ENCODE results near the gene FASTKD3.

Gene FASTKD3

DNA sequence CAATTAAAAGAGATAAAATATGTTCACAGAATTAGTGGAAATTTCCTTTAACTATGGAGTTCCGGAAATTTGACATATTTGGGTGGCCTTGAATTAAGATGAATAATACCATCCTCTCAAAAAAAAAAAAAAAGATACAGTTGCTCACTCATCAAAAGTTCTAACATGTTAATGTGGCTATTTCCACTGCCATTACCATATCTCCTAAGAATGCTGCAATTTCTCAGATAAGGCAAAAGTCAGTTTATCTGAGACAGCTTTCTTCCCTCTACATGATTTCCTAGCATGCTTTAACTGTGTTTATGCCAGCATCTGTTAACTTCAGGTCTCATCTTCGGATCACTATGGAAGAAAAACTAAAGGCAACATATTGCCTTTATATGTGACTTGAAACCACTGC lies 2.6 kb downstream of the FASTKD3 start:
- H2AFZ ChIP-seq (ENCODE audit: low read length, unreplicated experiment), result no peak overlapping the region
- H3K27me3 ChIP-seq (ENCODE audit: insufficient read depth, low read length), result no peaks in the 10 kb centered on the region
- 0 out of 2 replicates have a peak overlapping the region, but pooled peaks have one; percentile 18 for H3K4me3 ChIP-seq (ENCODE audit: low read depth, low read length)
- no peak overlapping the region for H3K27ac ChIP-seq (ENCODE audit: low read depth, low read length)
- peaks cover 21% of the 10 kb centered on the region for H3K4me1 ChIP-seq (ENCODE audit: control insufficient read depth, insufficient read depth, low read length, unreplicated experiment)
- peaks cover 24% of the 10 kb centered on the region for H3K36me3 ChIP-seq (ENCODE audit: insufficient read depth, low read length)
- peaks cover 59% of the 10 kb centered on the region for H3K79me2 ChIP-seq (ENCODE audit: control insufficient read depth, insufficient read depth, low read length, unreplicated experiment)

DNA sequence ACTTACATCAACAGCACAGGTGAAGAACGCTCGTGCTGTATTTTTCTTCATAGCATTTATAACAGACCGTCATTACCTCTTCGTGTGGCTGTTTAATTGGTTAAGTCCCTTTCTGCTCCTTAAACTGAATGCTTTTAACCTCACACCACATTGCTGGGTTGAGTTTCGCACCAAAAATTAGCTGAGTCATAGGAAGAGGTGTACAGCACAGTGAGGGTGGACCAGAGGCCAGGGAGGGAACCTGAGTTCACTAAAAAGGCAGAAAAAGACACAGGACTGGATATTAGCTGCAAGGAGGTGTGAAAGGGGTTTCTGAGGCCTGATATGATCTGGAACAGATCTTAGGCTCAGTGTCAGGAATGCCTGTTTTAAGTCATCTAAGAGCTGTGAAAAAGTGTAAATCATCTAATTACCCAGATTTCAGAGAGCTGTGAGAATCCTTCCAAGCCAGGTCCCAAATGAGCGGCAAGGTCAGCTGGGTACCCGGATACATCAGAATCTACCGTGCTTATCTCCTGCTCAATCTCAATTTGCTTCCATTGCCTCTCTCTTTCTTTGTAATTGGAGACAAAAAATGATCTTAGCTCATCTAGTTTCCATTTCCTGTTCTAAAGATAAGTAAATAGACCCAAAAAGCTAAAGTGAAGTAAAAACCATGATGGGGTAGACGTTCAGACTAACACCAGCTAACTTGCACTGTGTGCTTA lies 10.8 kb downstream of the FASTKD3 start:
- peaks cover 14% of the 10 kb centered on the region; the same call in 1 of the 2 replicates for H3K36me3 ChIP-seq (ENCODE audit: insufficient read depth, low read length)
- no peak overlapping the region for H2AFZ ChIP-seq (ENCODE audit: low read length, unreplicated experiment)
- H3K4me3 ChIP-seq (ENCODE audit: low read depth, low read length), result no peak overlapping the region
- no peak overlapping the region for H3K27ac ChIP-seq (ENCODE audit: low read depth, low read length)
- H3K4me1 ChIP-seq (ENCODE audit: control insufficient read depth, insufficient read depth, low read length, unreplicated experiment), result peaks cover 9% of the 10 kb centered on the region
- H3K79me2 ChIP-seq (ENCODE audit: control insufficient read depth, insufficient read depth, low read length, unreplicated experiment), result no peaks in the 10 kb centered on the region
- no peaks in the 10 kb centered on the region for H3K27me3 ChIP-seq (ENCODE audit: insufficient read depth, low read length)

DNA sequence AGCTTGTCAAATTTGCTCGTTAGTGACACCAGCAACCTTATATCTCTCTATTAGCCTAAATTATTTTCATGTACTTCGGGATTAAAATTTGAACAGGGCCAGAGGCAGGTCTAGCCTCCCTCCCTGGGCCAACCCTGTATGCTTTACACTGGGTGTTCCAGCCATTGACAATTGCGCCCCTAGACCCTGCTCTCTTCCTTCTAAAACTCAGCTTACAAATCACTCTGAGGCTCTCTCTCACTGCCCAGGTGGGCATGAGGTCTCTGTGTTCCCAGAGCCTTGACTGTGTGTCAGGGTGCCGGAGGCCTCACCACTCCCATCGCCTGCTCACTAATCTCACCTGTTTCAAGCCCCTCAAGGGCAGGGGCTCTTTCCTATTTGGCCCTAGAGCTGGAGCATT lies 11.5 kb downstream of the FASTKD3 start:
- 0 out of 2 replicates have a peak, but pooled peaks cover under 1% of the 10 kb centered on the region for H3K27me3 ChIP-seq (ENCODE audit: insufficient read depth, low read length)
- H3K4me1 ChIP-seq (ENCODE audit: control insufficient read depth, insufficient read depth, low read length, unreplicated experiment), result peaks cover 12% of the 10 kb centered on the region
- no peak overlapping the region for H3K4me3 ChIP-seq (ENCODE audit: low read depth, low read length)
- peaks cover 8% of the 10 kb centered on the region; the same call in 1 of the 2 replicates for H3K36me3 ChIP-seq (ENCODE audit: insufficient read depth, low read length)
- H3K79me2 ChIP-seq (ENCODE audit: control insufficient read depth, insufficient read depth, low read length, unreplicated experiment), result no peaks in the 10 kb centered on the region
- no peak overlapping the region for H3K27ac ChIP-seq (ENCODE audit: low read depth, low read length)
- H2AFZ ChIP-seq (ENCODE audit: low read length, unreplicated experiment), result no peak overlapping the region

DNA sequence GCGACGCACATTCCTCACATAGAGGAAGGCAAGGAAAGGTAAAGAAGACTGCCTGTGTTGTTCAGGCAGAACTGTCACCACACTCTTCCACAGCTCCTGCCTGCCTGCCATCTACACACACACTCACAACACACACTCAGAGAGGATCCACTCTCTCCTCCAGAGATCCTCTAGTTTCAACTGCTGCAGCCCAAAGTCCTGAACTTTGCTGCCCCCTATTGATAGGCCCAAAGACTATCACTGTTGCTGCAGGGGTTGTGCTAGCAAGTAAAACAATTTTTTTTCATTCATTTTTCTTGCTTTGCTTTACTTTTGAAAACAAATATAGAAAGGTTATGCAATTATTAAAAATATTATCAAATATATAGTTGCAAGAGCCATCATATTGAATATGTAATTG lies 12.0 kb downstream of the FASTKD3 start:
- Histone ChIP-seq H3K79me2 (ENCODE audit: control insufficient read depth, insufficient read depth, low read length, unreplicated experiment) (no peaks in the 10 kb centered on the region), H3K4me3 (ENCODE audit: low read depth, low read length) (no peak overlapping the region), H3K27ac (ENCODE audit: low read depth, low read length) (no peak overlapping the region), H3K4me1 (ENCODE audit: control insufficient read depth, insufficient read depth, low read length, unreplicated experiment) (peaks cover 13% of the 10 kb centered on the region), H2AFZ (ENCODE audit: low read length, unreplicated experiment) (no peak overlapping the region), H3K27me3 (ENCODE audit: insufficient read depth, low read length) (peaks cover 6% of the 10 kb centered on the region; the same call in 1 of the 2 replicates), H3K36me3 (ENCODE audit: insufficient read depth, low read length) (peaks cover 7% of the 10 kb centered on the region; the same call in 1 of the 2 replicates)

DNA sequence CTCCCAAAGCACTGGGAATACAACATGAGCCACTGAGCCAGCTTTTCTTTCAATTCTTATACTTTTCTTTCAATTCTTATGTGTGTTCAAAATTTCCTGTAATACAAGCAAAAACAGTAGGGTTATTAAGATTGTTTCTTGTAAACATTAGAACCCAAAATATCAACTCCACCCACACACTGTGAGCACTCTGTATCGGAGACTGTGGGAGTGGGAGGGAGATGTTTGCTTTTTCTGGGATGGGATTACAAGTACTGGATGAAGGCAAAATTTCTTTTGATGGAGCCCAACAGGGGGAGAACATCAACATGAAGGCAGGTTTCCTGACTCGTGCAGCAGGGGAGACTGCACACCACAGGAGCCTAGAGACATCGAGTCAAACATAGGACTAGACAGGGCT lies 13.2 kb downstream of the FASTKD3 start:
- Histone ChIP-seq H3K4me1 (ENCODE audit: control insufficient read depth, insufficient read depth, low read length, unreplicated experiment) (peaks cover 13% of the 10 kb centered on the region), H3K36me3 (ENCODE audit: insufficient read depth, low read length) (peaks cover 4% of the 10 kb centered on the region; the same call in 1 of the 2 replicates), H3K27ac (ENCODE audit: low read depth, low read length) (no peak overlapping the region), H3K79me2 (ENCODE audit: control insufficient read depth, insufficient read depth, low read length, unreplicated experiment) (no peaks in the 10 kb centered on the region), H3K27me3 (ENCODE audit: insufficient read depth, low read length) (peaks cover 18% of the 10 kb centered on the region), H3K4me3 (ENCODE audit: low read depth, low read length) (no peak overlapping the region), H2AFZ (ENCODE audit: low read length, unreplicated experiment) (no peak overlapping the region)

DNA sequence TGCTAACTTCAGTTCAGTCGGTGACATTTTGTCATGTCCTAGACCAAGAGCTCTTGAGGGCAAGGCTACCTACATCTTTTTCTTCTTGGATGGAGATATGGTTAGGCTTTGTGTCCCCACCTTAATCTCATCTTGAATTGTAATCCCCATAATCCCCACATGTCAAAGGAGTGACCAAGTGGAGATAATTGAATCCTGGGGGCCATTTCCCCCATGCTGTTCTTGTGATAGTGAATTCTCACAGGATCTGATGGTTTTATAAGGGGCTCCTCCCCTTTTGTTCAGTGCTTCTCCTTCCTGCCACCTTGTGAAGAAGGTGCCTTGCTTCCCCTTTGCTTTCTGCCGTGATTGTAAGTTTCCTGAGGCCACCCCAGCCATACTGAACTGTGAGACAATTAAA lies 15.8 kb downstream of the FASTKD3 start:
- H3K4me1 ChIP-seq (ENCODE audit: control insufficient read depth, insufficient read depth, low read length, unreplicated experiment), result peaks cover 7% of the 10 kb centered on the region
- H3K4me3 ChIP-seq (ENCODE audit: low read depth, low read length), result no peak overlapping the region
- no peak overlapping the region for H3K27ac ChIP-seq (ENCODE audit: low read depth, low read length)
- no peak overlapping the region for H2AFZ ChIP-seq (ENCODE audit: low read length, unreplicated experiment)
- no peaks in the 10 kb centered on the region for H3K79me2 ChIP-seq (ENCODE audit: control insufficient read depth, insufficient read depth, low read length, unreplicated experiment)
- H3K36me3 ChIP-seq (ENCODE audit: insufficient read depth, low read length), result no peaks in the 10 kb centered on the region
- H3K27me3 ChIP-seq (ENCODE audit: insufficient read depth, low read length), result peaks cover 43% of the 10 kb centered on the region

DNA sequence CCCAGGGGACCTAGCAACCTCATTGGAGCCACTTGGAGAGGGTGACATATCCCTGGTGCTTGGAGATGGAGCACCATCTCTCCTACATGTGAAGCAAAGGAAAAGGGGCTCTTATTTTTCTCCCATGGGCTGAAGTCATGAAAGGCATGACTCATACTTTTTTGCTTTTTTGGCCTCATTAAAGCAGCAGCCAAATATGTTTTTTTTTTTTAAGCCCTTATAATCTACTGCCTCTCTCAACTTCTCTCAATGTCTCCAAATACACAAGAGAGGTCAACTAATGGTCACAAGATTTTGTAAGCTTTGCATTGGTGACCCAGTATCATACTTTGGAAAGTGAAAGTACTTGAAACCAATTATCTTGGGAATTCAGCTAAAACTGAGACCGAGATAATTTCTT lies 16.3 kb downstream of the FASTKD3 start:
- no peaks in the 10 kb centered on the region for H3K36me3 ChIP-seq (ENCODE audit: insufficient read depth, low read length)
- no peaks in the 10 kb centered on the region for H3K79me2 ChIP-seq (ENCODE audit: control insufficient read depth, insufficient read depth, low read length, unreplicated experiment)
- peaks cover 4% of the 10 kb centered on the region for H3K4me1 ChIP-seq (ENCODE audit: control insufficient read depth, insufficient read depth, low read length, unreplicated experiment)
- H3K27ac ChIP-seq (ENCODE audit: low read depth, low read length), result no peak overlapping the region
- H3K27me3 ChIP-seq (ENCODE audit: insufficient read depth, low read length), result peaks cover 47% of the 10 kb centered on the region
- no peak overlapping the region for H3K4me3 ChIP-seq (ENCODE audit: low read depth, low read length)
- no peak overlapping the region for H2AFZ ChIP-seq (ENCODE audit: low read length, unreplicated experiment)

DNA sequence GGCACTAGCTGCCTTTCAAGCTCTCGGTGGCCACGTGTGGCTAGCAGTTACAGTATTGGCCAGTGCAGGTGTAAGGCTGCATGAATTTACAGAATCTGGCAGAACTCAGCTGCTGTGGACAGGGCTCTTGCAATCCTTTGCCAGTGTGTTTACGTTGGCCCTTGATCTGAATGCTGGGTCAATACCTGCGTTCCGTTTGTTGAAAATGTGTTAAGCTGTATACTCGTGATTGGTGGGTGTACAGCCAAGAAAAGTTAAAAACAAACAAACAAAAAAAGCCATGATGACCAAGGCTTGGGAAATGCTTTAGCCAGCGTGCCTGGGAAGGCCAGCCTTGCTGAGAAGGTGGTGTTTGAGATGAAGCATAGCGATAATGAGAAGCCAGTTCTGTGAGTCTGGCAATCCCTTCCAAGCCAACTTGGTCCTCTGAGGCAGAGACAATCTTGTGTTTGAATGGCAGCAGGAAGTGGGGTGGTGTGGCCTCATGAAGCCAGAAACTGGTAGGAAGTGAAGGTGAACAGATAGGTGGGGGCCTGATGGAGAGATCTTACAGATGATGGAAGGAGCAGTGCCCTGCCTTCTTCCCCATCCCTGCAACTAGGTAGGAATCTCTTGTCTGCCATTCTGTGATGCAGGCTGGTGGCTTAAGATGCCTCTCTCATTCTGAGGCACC lies 17.1 kb downstream of the FASTKD3 start:
- H3K27ac ChIP-seq (ENCODE audit: low read depth, low read length), result no peak overlapping the region
- H3K36me3 ChIP-seq (ENCODE audit: insufficient read depth, low read length), result no peaks in the 10 kb centered on the region
- H2AFZ ChIP-seq (ENCODE audit: low read length, unreplicated experiment), result no peak overlapping the region
- no peak overlapping the region for H3K4me3 ChIP-seq (ENCODE audit: low read depth, low read length)
- H3K27me3 ChIP-seq (ENCODE audit: insufficient read depth, low read length), result peaks cover 55% of the 10 kb centered on the region
- H3K4me1 ChIP-seq (ENCODE audit: control insufficient read depth, insufficient read depth, low read length, unreplicated experiment), result peaks cover 4% of the 10 kb centered on the region
- no peaks in the 10 kb centered on the region for H3K79me2 ChIP-seq (ENCODE audit: control insufficient read depth, insufficient read depth, low read length, unreplicated experiment)

DNA sequence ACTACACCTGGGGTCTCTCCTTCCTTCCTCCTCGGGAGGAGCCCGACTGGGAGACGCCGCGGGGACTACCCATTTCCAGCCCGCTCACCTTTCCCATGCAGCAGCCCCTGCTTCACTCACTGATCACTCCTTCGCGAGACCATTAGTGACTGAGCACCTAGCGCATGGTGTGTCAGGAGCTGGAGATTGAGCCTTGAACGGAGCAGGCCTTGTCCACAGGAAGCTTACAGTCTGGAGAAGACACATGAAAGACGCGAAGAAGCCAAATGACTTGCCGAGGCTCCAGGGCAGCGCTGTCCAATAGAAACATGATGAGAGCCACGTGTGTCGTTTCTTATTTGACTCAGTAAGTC lies 17.6 kb downstream of the FASTKD3 start:
- Histone ChIP-seq H3K27ac (ENCODE audit: low read depth, low read length) (no peak overlapping the region), H2AFZ (ENCODE audit: low read length, unreplicated experiment) (no peak overlapping the region), H3K4me1 (ENCODE audit: control insufficient read depth, insufficient read depth, low read length, unreplicated experiment) (peaks cover 4% of the 10 kb centered on the region), H3K4me3 (ENCODE audit: low read depth, low read length) (no peak overlapping the region; the same call in 1 of the 2 replicates), H3K36me3 (ENCODE audit: insufficient read depth, low read length) (no peaks in the 10 kb centered on the region), H3K79me2 (ENCODE audit: control insufficient read depth, insufficient read depth, low read length, unreplicated experiment) (no peaks in the 10 kb centered on the region), H3K27me3 (ENCODE audit: insufficient read depth, low read length) (peaks cover 60% of the 10 kb centered on the region)

DNA sequence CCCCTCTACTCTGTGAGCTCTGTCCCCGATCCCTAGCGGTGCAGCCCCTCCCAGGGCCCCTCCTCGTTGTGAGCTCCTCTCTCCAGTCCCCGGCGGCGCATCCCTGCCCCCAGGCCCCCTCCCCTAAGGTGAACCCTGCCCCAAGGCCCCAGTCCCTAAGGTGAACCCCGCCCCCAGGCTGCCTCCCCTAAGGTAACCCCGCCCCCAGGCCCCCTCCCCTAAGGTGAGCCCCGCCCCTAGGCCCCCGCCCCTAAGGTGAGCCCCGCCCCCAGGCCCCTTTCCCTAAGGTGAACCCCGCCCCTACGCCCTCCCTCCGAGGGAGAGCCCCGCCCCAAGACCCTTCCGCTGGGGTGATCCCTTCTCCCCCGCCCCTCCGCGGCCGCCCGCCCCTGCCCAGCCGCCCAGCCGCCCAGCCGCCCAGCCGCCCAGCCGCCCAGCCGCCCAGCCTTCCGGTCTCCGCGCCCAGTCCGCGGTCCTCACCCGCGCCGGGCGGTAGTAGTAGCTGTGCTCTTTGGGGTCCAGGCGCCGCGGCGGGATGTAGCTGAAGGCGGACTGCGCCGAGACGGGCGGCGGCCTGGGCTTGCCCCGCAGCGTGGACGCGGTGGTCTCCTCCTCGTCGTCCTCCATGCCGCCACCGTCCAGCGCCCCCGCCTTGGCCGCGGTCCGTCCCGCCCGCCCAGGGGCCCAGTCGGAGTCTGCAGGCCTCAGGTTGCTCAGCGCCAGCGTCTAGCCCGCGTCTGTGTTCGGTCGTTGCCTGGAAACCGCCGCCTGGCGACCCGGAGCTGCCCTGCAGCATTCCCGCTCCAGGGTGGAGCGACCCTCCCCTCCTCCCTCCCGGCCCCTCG lies 18.2 kb downstream of the FASTKD3 start, which contains the start of gene CFAP90:
TSS of gene CFAP90 (minus strand) at position 739 of the 845 bp plus-strand sequence. CDS start at position 627, 112 bp downstream.
- H2AFZ ChIP-seq (ENCODE audit: low read length, unreplicated experiment), result no peak within 1 kb of the TSS
- no peaks in the 10 kb centered on the region for H3K79me2 ChIP-seq (ENCODE audit: control insufficient read depth, insufficient read depth, low read length, unreplicated experiment)
- H3K27ac ChIP-seq (ENCODE audit: low read depth, low read length), result no peak within 1 kb of the TSS
- no peaks in the 10 kb centered on the region for H3K36me3 ChIP-seq (ENCODE audit: insufficient read depth, low read length)
- H3K27me3 ChIP-seq (ENCODE audit: insufficient read depth, low read length), result peaks cover 65% of the 10 kb centered on the region
- H3K4me1 ChIP-seq (ENCODE audit: control insufficient read depth, insufficient read depth, low read length, unreplicated experiment), result peaks cover 4% of the 10 kb centered on the region
- peak within 1 kb of the TSS; percentile 54 for H3K4me3 ChIP-seq (ENCODE audit: low read depth, low read length)
